HCT116 (cell line): Measurements from ENCODE around the gene AGPAT3. TPM values are rescaled to one million over a fixed set of nuclear protein-coding genes. Genes with fewer than 3 reads are reported as not detected.

Experiments
- ATAC-seq: fragments of 200-7000 bp; cut with Tn5 transposase; 2 replicates; pipeline ENCODE4 v1.9.1; 2020; ENCODE audit warnings: mild to moderate bottlenecking, moderate library complexity
- BruUV-seq: library from RNA; stranded (reverse); fragments of 400-500 nt; replicated peaks from 2 replicates; lab custom pipeline; 2021; lab: Mats Ljungman, UMichigan
- CTCF ChIA-PET: fragments of 300-600 bp; sonication (Branson Sonifier 250); formaldehyde crosslinking; loops from one replicate; lab custom pipeline; 2021; ENCODE audit warnings: antibody characterized with exemption; lab: Charles Lee
- POLR2A ChIA-PET: fragments of 300-600, 350-600 bp; sonication (Branson Sonifier 250); formaldehyde crosslinking; loops from one replicate; lab custom pipeline; 2021; ENCODE audit warnings: antibody characterized with exemption; lab: Charles Lee
- RAD21 ChIA-PET, 2 experiments: fragments of 300-600 bp; sonication (Branson Sonifier 250); formaldehyde crosslinking; loops; one replicate each; lab custom pipeline; 2023; ENCODE audit warnings: low total read pairs in 2 of 2; ENCODE audit not compliant: uncharacterized antibody in 2 of 2, unreplicated experiment in 2 of 2, low non-redundant PET in 1 of 2; lab: Charles Lee
- DNase-seq: peaks from one replicate; pipeline ENCODE4 v3.0.0-alpha.2; 2010; ENCODE audit warnings: low read depth, low spot score
- H2AFZ ChIP-seq: fragments of 200-600 bp; shearing (Covaris generic), sonication (generic); 2 replicates; pipeline ENCODE4 v1.6.1; 2017; ENCODE audit warnings: low read depth, mixed run types, mixed read lengths, antibody characterized with exemption, low read length; ENCODE audit not compliant: poor library complexity, severe bottlenecking
- H3K27ac ChIP-seq: 2 replicates; pipeline ENCODE4 v1.5.1; 2012; ENCODE audit warnings: low read depth, low read length
- H3K27me3 ChIP-seq: fragments of 200-600 bp; sonication (generic); 2 replicates; pipeline ENCODE4 v1.6.1; 2016; ENCODE audit warnings: mixed run types, low read length, mixed read lengths; ENCODE audit not compliant: insufficient read depth
- H3K36me3 ChIP-seq, 2 experiments: fragments of 200-500 bp in 1 of 2; fragments of 200-600 bp in 1 of 2; sonication (Bioruptor generic) in 1 of 2; sonication (generic) in 1 of 2; 2 replicates each; pipeline versions ENCODE4 v1.5.1 to v1.6.1; 2014 to 2016; ENCODE audit warnings: low read length in 2 of 2, inconsistent platforms in 1 of 2, mixed read lengths in 1 of 2, mixed run types in 1 of 2; ENCODE audit not compliant: insufficient read depth in 2 of 2, control insufficient read depth in 1 of 2
- H3K4me1 ChIP-seq, 2 experiments: fragments of 200-600 bp in 1 of 2; sonication (generic) in 1 of 2; 2 replicates each; pipeline versions ENCODE4 v1.5.1 to v1.6.1; 2012 to 2017; ENCODE audit warnings: low read length in 2 of 2, inconsistent platforms in 1 of 2, mild to moderate bottlenecking in 1 of 2, mixed read lengths in 1 of 2, mixed run types in 1 of 2, moderate library complexity in 1 of 2; ENCODE audit not compliant: insufficient read depth in 2 of 2, control insufficient read depth in 1 of 2
- H3K4me2 ChIP-seq: fragments of 200-600 bp; sonication (generic); 2 replicates; pipeline ENCODE4 v1.6.1; 2017; ENCODE audit warnings: mixed run types, low read length, mixed read lengths
- H3K4me3 ChIP-seq, 2 experiments: fragments of 200-600 bp in 1 of 2; sonication (generic) in 1 of 2; replicated peaks in 1 of 2; 2 replicates each; pipeline ENCODE4 v1.5.1; 2011 to 2016; ENCODE audit warnings: low read length in 2 of 2, control low read depth in 1 of 2, low read depth in 1 of 2, mild to moderate bottlenecking in 1 of 2, mixed read lengths in 1 of 2, mixed run types in 1 of 2
- H3K79me2 ChIP-seq: fragments of 200-600 bp; sonication (generic); 2 replicates; pipeline ENCODE4 v1.6.1; 2017; ENCODE audit warnings: mild to moderate bottlenecking, mixed run types, low read length, moderate library complexity, mixed read lengths; ENCODE audit not compliant: insufficient read depth
- H3K9ac ChIP-seq: fragments of 200-600 bp; sonication (generic); 2 replicates; pipeline ENCODE4 v1.6.1; 2016; ENCODE audit warnings: low read length, mixed read lengths
- H3K9me2 ChIP-seq: fragments of 200-600 bp; sonication (generic), shearing (Covaris generic); 2 replicates; pipeline ENCODE4 v1.6.1; 2017; ENCODE audit warnings: mixed run types, mild to moderate bottlenecking, moderate library complexity; ENCODE audit not compliant: insufficient read depth
- H3K9me3 ChIP-seq, 2 experiments: fragments of 200-500 bp in 1 of 2; fragments of 200-600 bp in 1 of 2; sonication (Bioruptor generic) in 1 of 2; sonication (generic) in 1 of 2; 2 replicates each; pipeline ENCODE4 v1.6.1; 2014 to 2017; ENCODE audit warnings: low read length in 2 of 2, mixed read lengths in 2 of 2, inconsistent platforms in 1 of 2, low read depth in 1 of 2, mild to moderate bottlenecking in 1 of 2, mixed run types in 1 of 2, moderate library complexity in 1 of 2; ENCODE audit not compliant: control insufficient read depth in 1 of 2, insufficient read depth in 1 of 2
- H4K20me1 ChIP-seq: fragments of 200-600 bp; sonication (generic), shearing (Covaris generic); 2 replicates; pipeline ENCODE4 v1.6.1; 2017; ENCODE audit warnings: mixed run types, mild to moderate bottlenecking, moderate library complexity; ENCODE audit not compliant: insufficient read depth
- EGR1 ChIP-seq: IDR thresholded peaks from 2 replicates; pipeline ENCODE4 v1.6.1; 2012; ENCODE audit warnings: low read depth
- EZH2 ChIP-seq: fragments of 200-600 bp; sonication (generic); IDR thresholded peaks from 2 replicates; pipeline ENCODE4 v1.6.1; 2017; ENCODE audit warnings: antibody characterized with exemption, mixed run types
- FOSL1 ChIP-seq: IDR thresholded peaks from 2 replicates; pipeline ENCODE4 v1.6.1; 2012; ENCODE audit warnings: low read depth
- POLR2A ChIP-seq: IDR thresholded peaks from 2 replicates; pipeline ENCODE4 v1.7.0; 2011; ENCODE audit warnings: borderline replicate concordance; ENCODE audit not compliant: insufficient read depth, insufficient read length; ENCODE audit errors: extremely low read depth
- RAD21 ChIP-seq: IDR thresholded peaks from 2 replicates; pipeline ENCODE4 v1.6.1; 2012; ENCODE audit warnings: low read depth, mild to moderate bottlenecking
- SRF ChIP-seq: IDR thresholded peaks from 2 replicates; pipeline ENCODE4 v1.6.1; 2012; ENCODE audit warnings: low read depth
- ZNF274 ChIP-seq: fragments of 200-500 bp; sonication (Bioruptor generic); IDR thresholded peaks from 2 replicates; pipeline ENCODE4 v1.6.1; 2014; ENCODE audit warnings: mild to moderate bottlenecking, low read depth, low read length, inconsistent platforms
- intact Hi-C: fragments of 100-400 bp; cut with micrococcal nuclease; formaldehyde crosslinking; loops from 2 replicates; pipeline ENCODE4 v1.10.0; 2022
- total RNA-seq: library from RNA; stranded (reverse); gene quantifications from one replicate; pipeline ENCODE4 v1.2.1, GENCODE V29; 2021; ENCODE audit not compliant: unreplicated experiment
- TF ChIP-seq, protein P1 (sequence below): IDR thresholded peaks from 2 replicates; pipeline ENCODE4 v1.6.1; 2012; ENCODE audit warnings: low read depth
- TF ChIP-seq, protein P2 (sequence below): IDR thresholded peaks from 2 replicates; pipeline ENCODE4 v1.6.1; 2012

AGPAT3 gene
- total RNA-seq, 1 experiment from 2014 or later = 54.1 TPM

- CTCF ChIA-PET = no interaction called here
- DNase-seq (no peak), ATAC-seq (no peak; the same call in 1 of the 2 replicates)
- Histone ChIP-seq H3K79me2 (no peaks in the 10 kb centered on the region), H3K27ac (no peak overlapping the region), H3K4me1 (peaks cover 6 to 9% of the 10 kb centered on the region in 2 experiments), H3K9ac (no peak overlapping the region), H3K4me2 (no peak overlapping the region), H3K27me3 (no peaks in the 10 kb centered on the region), H2AFZ (no peak overlapping the region), H4K20me1 (no peaks in the 10 kb centered on the region), H3K36me3 (no peaks in the 10 kb centered on the region), H3K9me2 (no peaks in the 10 kb centered on the region), H3K4me3 (no peak overlapping the region), H3K9me3 (no peaks in the 10 kb centered on the region)
- RAD21 ChIA-PET = no interaction called here
- intact Hi-C loops = loop anchor here (10.0 kb wide), 1 partner anchor 61 kb away; no protein-coding TSS in a partner anchor
- TF ChIP-seq ZNF274 = no peak
- TF ChIP-seq, protein P1, sequence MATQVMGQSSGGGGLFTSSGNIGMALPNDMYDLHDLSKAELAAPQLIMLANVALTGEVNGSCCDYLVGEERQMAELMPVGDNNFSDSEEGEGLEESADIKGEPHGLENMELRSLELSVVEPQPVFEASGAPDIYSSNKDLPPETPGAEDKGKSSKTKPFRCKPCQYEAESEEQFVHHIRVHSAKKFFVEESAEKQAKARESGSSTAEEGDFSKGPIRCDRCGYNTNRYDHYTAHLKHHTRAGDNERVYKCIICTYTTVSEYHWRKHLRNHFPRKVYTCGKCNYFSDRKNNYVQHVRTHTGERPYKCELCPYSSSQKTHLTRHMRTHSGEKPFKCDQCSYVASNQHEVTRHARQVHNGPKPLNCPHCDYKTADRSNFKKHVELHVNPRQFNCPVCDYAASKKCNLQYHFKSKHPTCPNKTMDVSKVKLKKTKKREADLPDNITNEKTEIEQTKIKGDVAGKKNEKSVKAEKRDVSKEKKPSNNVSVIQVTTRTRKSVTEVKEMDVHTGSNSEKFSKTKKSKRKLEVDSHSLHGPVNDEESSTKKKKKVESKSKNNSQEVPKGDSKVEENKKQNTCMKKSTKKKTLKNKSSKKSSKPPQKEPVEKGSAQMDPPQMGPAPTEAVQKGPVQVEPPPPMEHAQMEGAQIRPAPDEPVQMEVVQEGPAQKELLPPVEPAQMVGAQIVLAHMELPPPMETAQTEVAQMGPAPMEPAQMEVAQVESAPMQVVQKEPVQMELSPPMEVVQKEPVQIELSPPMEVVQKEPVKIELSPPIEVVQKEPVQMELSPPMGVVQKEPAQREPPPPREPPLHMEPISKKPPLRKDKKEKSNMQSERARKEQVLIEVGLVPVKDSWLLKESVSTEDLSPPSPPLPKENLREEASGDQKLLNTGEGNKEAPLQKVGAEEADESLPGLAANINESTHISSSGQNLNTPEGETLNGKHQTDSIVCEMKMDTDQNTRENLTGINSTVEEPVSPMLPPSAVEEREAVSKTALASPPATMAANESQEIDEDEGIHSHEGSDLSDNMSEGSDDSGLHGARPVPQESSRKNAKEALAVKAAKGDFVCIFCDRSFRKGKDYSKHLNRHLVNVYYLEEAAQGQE = no peak
- TF ChIP-seq SRF = no peak
- no TSS peak for BruUV-seq
- POLR2A ChIA-PET = no interaction called here
These were observed 141.1 kb downstream of the AGPAT3 start for GRCh38 chr21:44006017-44006619.

- ChIA-PET RAD21 (no interaction called here), POLR2A (no interaction called here), CTCF (no interaction called here)
- peaks cover 8 to 11% of the 10 kb centered on the region in 2 experiments for H3K4me1 ChIP-seq
- H3K4me3 ChIP-seq = no peak overlapping the region
- no peak for ATAC-seq
- H3K27ac ChIP-seq = no peak overlapping the region
- no peak for DNase-seq
- no peaks in the 10 kb centered on the region for H3K9me2 ChIP-seq
- BruUV-seq = no TSS peak
- no peaks in the 10 kb centered on the region for H3K79me2 ChIP-seq
- intact Hi-C loops = loop anchor here (10.0 kb wide), 1 partner anchor 62 kb away; no protein-coding TSS in a partner anchor
- no peak overlapping the region for H3K9ac ChIP-seq
- no peaks in the 10 kb centered on the region for H3K36me3 ChIP-seq
- H4K20me1 ChIP-seq = no peaks in the 10 kb centered on the region
- H2AFZ ChIP-seq = no peak overlapping the region
- H3K4me2 ChIP-seq = no peak overlapping the region
- H3K9me3 ChIP-seq = no peaks in the 10 kb centered on the region
- H3K27me3 ChIP-seq = no peaks in the 10 kb centered on the region
- TF ChIP-seq RAD21 (no peak), EGR1 (no peak), EZH2 (no peak), FOSL1 (no peak), POLR2A (no peak)
- TF ChIP-seq, protein P1 = no peak
- TF ChIP-seq, protein P2, sequence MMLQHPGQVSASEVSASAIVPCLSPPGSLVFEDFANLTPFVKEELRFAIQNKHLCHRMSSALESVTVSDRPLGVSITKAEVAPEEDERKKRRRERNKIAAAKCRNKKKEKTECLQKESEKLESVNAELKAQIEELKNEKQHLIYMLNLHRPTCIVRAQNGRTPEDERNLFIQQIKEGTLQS = no peak
These were observed 141.6 kb downstream of the AGPAT3 start for GRCh38 chr21:44006656-44007055.
